HTR-8/SVneo (cell line): ENCODE measurements around the gene DLG2.
"Not testable (repeated sequence)": the region's sequence is repeated elsewhere in the genome, so short reads cannot be mapped to it uniquely, and the experiment has no call there.

Experiments
- DNase-seq: peaks from one replicate; pipeline ENCODE4 v3.0.0; 2011; ENCODE audit warnings: low spot score, mixed read lengths; ENCODE audit not compliant: insufficient read length
- FAIRE-seq: peaks from 2 replicates; lab custom pipeline; 2011; peaks lifted over from hg19 to GRCh38; lab: Jason Lieb, UNC

DLG2 gene

DNA sequence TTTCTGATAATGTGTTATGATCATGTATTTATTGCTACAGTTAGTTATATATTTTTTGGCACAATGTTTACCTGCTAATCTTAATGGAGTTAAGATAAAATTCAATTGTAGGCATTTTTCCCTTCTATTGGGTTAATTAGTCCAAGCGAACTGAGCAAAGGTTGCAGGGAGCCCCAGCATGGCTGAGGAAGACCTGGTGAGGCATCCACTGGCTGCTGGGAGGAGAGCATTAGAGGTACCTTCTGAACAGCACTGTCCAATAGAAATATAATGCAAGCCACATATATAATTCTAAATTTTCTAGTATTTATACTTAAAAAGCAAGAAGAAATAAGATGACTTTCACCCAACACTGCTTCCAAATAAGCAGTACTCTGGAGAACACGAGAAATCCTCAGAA is 19.9 kb upstream of the DLG2 start:
- DNase-seq (no peak), FAIRE-seq (no peak)

DNA sequence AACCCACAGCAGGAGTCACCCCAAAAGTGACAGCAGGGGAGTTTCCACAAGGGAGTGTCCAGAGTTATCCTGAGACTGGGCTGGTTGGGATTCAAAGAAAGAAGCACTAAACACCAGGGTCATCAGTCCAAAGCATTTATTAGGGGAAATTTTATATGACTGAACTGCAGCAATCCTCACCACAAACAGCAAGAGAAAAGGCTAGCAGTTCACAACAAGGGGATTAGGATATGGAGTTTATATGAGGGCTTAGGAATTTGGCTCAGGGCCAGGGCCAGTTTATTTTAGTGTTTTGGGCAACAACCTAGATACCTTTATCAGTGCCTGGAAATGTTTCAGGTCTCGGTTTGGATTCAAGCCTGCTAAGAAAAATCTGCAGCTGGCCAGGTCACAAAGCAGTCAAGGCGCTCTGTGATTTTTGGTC is 16.1 kb upstream of the DLG2 start:
- FAIRE-seq, result no peak

DNA sequence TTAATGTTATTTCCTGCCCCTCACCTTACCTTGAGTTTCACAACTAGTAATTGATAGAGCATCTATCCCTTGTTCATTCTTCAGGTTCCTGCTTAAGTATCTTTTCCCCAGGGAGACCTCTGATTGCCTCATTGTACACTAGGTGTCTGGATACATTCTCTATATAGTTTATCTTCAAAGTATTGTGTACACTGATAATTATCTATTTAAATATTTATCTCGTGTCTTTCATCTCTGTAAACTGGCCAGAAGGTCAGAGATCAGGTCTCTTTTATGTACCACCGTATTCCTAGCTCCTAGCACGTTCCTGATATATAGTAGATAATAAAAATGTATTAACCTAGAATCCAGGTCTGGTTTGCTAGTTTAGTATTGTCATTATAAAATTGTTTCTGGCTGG is 7.6 kb upstream of the DLG2 start:
- no peak for DNase-seq

More for the DNA sequence above, 16.1 kb upstream of the DLG2 start:
- DNase-seq, result no peak

DNA sequence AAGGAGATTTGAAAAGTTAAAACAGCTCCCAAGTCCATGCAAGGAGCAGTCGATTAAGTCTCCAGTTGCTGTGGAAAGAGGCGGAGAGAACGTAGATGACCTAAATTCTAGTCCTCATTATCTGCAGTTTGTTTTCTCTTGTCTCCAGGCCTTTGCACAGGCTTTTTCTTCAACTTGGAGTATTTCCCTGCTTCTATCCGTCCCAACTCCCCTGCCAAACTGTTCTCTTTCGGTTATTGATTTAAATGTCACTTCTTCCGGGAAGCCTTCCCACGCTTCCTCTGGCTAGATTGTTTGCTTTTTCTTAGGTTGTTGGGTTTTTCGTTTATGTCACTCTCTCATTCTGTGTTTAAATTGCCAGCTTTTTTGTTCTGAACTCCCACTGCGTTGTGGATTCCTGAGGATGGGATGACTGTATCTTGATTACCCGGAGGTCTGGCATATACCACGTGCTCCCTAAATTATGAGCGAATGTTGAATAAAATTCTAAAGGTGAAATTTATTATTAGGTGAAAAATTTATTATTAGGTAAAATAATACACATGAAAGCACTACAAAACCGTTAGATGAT is 1.7 kb upstream of the DLG2 start:
- FAIRE-seq (no peak), DNase-seq (no peak)

More for the DNA sequence above, 7.6 kb upstream of the DLG2 start:
- no peak for FAIRE-seq

DNA sequence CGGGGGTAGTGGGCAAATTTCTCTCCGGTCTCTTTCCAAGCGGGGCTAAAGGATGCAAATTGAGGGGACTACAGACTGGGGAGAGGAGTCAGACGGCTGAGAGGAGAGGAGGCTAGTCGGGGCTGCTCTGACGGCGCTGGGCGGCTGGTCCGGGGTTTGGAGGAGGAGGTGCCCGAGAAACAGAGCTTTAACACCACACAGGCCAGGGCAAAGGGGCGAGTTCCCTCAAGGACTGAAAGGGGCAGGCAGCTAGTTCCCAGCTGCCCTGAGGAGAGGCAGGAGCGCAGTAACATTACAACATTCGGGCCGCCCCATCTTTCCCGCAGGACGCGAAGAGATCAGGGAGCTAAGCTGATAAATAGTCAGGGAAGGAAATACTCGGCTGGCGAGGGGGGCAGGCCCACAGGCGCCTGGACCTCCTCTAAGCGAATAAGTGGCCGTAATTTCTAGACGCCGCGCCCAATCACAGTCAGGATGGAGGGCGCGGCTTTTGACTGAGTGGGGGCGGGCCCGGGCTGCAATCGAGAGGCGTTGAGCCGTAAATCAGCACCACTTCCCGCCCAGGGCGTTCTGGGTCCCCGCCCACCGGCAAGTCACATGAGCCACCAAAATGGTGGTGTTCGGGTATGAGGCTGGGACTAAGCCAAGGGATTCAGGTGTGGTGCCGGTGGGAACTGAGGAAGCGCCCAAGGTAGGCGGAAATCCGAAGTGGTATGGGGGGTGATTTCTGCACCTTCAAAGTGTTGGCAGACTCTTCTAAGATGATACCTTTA is 1.0 kb upstream of the DLG2 start, which contains the start of gene TMEM126B:
Gene TMEM126B, plus strand, starts transcription at position 596 of the 773 bp plus-strand sequence. Its CDS starts 15 bp downstream, at position 611.
- peak; percentile 98 for FAIRE-seq

DNA sequence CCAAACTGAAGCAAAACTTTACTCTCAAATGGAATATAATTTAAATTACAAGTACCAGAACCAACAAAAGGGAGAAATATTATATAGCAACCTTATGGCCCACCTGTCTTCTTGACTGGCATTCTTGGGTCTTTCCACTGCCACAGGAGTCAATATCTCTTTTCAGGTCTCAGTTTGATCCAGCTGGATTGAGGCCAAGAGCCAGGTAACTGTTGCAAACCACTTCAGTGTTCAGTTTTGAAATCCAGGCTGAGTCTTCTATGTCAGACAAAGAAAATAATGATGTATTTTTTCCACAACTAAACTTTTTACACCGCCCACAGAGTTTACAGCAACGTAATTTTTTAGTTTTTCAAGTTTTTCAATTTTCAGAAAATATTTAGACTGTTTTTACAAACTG is 648 bp downstream of the DLG2 start:
- no peak for DNase-seq

More for the DNA sequence above, 1.0 kb upstream of the DLG2 start, which contains the start of gene TMEM126B:
- peak; percentile 94 for DNase-seq

DNA sequence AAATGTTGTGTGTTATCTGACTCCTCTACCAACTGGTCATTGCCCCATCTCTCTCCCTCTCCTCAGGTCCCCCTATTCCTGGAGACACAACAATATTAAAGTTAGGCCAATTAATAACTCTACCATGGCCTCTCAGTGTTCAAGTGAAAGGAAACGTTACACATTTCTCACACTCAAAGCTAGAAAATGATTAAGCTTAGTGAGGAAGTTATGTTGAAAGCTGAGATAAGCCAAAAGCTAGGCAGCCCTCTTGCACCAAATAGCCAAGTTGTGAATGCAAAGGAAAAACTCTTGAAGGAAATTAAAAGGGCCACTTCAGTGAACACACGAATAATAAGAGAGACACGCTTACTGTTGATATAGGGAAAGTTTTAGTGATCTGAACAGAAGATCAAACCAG is 6.9 kb downstream of the DLG2 start:
- DNase-seq, result no peak
- FAIRE-seq, result peak; percentile 4

More for the DNA sequence above, 648 bp downstream of the DLG2 start:
- no peak for FAIRE-seq

DNA sequence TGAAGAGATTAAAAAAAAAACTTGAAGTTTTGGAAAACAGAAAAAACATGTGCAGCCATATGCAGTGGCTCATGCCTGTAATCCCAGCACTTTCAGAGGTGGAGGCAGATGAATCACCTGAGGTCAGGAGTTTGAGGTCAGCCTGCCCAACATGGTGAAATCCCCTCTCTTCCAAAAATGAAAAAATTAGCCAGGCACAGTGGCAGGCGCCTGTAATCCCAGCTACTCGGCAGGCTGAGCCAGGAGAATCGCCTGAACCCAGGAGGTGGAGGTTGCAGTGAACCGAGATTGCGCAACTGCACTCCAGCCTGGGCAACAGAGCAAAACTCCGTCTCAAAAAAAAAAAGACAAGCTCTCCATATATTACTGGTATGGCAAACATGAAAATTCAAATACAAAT is 7.6 kb downstream of the DLG2 start:
- no peak for DNase-seq
- no peak for FAIRE-seq

DNA sequence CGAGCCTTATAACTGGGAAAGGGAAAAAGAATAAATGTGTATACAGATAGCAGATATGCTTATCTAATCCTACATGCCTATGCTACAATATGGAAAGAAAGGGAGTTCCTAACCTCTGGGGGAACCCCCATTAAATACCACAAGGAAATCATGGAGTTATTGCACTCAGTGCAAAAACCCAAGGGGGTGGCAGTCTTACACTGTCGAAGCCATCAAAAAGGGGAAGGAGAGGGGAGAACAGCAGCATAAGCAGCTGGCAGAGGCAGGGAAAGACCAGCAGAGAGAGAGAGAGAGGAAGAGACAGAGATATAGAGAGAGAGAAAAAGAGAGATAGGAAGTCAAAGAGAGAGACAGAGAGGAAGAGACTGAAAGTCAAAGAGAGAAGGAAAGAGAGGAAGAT is 15.5 kb downstream of the DLG2 start:
- not testable (repeated sequence) for FAIRE-seq, DNase-seq

DNA sequence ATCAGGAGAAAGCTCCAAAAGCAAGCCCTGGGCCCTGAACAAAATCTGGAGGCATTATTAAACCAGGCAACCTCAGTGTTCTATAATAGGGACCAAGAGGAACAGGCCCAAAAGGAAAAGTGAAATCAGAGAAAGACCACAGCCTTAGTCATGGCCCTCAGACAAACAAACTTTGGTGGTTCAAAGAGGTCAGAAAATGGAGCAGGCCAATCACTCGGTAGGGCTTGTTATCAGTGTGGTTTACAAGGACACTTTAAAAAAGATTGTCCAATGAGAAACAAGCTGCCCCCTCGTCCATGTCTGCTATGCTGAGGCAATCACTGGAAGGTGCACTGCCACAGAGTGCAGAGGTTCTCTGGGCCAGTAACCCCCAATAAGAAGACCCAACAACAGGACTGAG is 17.9 kb downstream of the DLG2 start:
- not testable (repeated sequence) for FAIRE-seq, DNase-seq

DNA sequence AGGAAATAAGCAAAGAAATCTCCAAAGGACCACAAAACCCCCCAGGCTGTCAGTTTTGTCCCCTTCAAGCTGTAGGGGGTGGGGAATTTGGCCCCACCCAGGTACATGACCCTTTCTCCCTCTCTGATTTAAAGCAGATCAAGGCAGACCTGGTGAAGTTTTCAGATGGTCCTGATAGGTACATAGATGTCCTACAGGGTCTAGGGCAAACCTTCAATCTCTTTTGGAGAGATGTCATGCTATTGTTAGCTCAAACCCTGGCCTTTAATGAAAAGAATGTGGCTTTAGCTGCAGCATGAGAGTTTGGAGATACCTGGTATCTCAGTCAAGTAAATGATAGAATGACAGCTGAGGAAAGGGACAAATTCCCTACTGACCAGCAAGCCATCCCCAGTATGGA is 18.5 kb downstream of the DLG2 start:
- FAIRE-seq, DNase-seq: not testable (repeated sequence)

DNA sequence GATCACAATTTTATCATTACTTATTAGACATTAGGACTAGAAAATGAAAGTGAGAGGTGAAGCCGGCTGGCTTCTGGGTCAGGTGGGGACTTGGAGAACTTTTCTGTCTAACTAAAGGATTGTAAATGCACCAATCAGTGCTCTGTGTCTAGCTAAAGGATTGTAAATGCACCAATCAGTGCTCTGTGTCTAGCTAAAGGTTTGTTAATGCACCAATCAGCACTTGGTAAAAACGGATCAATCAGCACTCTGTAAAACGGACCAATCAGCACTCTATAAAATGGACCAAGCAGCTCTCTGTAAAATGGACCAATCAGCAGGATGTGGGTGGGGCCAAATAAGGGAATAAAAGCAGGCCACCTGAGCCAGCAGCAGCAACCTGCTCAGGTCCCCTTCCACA is 20.9 kb downstream of the DLG2 start:
- not testable (repeated sequence) for FAIRE-seq, DNase-seq

DNA sequence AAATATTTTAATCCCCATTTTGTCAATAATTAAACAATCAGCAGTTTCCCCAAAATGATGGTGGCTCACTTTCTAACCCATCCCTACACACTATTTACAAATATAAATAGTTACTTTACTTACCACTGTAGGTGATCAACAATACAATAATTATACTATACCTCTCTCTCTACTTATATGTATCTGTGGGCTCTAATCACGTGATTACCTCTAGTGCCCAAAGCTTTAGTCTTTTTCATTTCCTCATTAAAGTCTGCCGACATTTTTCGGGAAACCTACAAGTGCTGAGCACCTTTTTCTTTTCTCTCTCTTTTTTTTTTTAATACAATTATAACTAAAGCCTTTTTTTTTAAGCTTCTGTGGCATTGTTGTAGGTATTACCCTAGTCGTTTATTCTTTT is 23.9 kb downstream of the DLG2 start:
- DNase-seq (no peak), FAIRE-seq (no peak)

DNA sequence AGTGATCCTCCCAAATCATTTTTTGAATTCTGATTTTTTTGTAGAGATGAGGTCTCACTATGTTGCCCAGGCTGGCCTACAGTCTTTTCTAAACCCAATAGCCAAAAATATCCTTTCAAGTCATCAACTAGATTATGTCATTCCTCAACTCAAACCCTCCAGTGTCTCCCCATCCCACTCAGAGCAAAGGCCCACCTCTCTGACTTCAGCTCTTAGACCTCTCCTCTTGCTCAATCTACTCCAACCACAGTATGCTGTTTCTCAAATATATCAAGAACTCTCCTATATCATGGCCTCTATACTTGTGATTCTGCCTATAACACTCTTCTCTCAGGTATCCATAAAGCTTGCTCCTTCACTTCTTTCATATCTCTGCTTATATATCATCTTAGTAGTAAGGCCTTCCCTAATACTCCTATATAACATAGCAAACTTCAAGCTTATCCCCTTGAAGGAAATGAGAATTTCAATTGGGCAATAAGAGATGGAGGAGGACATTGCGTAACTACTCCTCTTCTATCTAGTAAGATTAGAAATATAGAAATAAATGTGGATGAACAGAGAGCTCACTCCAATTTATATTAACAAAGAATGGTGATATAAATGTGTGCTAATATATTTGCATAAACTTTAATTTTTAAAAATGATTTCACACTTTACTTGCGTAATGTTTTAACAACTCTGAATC is 24.5 kb downstream of the DLG2 start:
- DNase-seq (no peak), FAIRE-seq (no peak)

DNA sequence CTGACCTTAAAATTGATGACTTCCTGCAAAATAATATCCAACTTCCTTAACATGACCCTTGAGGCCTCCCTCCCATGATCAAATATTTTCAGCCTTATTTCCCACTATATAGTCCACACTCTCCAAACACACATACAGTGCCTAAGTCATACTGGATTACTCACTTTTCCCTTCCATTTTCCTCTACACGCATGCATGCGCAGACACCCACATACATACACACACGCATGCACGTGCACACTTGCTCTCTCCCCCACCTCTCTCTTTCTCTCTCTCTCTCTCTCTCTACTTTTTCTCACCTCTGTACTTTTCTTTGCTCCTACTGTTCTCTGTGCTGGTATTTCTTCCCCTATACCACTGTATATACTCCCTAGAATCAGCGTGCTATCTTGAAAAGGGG is 28.1 kb downstream of the DLG2 start:
- DNase-seq (no peak), FAIRE-seq (peak; percentile 80)

DNA sequence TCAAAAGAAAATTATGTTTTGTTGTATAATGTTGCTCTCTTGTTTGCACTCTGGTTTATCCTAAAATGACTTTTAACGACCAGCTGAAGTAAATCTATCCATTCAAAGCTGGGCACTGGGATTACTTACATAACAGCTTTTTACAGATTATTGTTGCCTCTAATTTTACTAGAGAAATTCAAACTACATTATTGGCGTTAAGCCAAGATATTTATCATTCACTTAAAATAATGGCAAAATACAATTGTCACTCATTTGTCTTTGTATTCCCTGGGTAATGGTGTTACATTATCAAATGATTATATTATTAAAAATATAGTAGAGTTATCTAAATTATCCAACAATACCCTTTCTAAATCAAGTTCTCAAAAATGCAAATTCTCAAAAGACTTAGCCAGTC is 30.3 kb downstream of the DLG2 start:
- no peak for FAIRE-seq
- DNase-seq, result no peak

DNA sequence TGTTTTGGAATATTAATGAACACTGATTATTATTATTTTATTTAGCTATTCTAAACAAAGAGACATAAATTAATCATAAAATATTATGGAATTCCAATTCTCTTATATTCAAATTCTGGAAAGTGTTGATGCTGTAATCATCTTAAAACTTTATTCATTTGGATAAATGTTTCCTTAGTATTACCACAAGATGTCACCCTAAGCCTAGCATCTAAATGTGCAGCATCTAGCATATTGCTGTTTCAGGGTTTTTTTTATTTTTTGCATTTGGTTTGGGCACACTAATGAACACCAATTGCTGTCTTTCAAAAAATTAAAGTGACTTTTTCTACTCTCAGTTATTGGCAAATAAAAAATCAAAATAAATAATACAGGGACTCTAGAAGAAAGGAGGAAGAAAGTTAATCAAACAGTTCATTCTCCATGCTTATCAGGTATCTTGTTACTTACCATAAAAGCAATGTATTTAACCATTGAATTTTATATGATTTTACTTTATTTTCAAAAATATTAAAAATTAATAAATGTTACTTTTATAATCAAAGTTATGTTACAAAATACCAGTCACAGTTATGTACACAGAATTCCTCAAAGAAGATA is 31.8 kb downstream of the DLG2 start:
- peak; percentile 62 for DNase-seq
- FAIRE-seq, result no peak

DNA sequence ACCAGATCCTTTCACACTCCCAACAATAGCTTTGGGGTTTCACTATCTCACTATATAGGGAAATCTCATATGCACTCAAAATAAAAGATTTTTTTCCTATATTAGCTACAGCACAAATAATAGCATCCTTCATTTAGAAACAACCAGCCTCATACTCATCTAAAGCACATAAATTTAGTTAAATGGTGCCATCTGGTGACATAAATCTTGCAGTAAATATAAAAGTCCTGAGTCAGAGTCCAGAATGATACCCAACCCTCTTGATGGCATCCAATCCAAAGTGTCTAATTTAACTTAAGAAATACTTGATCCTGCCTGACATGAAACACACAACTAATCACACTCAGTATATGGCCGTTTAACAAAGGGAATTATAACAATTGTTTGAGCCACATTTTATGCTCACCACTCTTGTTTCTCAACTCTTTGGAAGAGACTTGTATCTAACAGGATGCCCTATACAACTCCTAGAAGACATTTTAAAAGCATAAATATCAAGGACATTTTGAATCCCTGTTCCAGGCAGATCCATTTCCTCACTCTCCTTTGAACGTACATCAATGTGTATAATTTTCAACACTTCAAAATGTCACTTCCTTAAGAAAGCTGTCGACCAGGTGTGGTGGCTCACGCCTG is 36.2 kb downstream of the DLG2 start:
- FAIRE-seq (peak; percentile 4), DNase-seq (peak; percentile 49)

DNA sequence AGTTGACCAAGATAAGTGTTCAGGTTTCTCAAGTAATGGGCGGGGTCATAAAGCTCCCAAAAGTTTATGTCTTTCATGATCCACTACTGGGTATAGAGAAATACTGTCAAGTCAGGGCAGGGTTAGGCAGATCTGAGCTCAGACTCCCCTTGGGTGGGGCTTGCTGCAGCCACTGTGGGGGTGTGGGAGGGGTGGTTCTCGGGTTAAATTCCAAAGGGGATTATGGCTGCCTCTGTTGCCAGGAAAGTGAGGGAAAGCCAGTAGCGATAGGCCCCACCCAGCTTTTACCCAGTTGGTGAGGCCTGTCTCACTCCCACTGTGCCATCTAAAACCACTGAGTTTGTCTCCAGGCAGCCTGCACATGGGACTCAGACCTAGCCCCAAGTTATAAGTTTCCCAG is 37.8 kb downstream of the DLG2 start:
- FAIRE-seq, result no peak

DNA sequence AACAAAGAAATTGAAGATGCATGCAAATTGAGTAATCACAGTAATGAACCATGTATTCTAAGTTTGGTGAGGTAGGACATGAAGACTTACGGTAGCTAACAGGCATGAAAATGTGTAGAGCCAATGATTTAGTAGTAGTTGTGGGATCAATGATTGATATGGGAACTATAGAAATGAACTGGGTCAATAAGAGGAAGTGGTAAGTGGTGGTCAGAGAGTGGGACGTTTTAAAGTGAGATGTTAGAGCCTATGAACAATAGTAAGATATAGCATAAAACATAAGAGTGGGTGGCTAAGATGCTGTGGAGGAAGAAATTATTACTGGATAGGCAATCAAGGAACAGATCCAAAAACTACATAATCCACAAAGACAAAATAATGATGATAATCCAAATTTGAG is 45.0 kb downstream of the DLG2 start:
- no peak for FAIRE-seq

More for the DNA sequence above, 37.8 kb downstream of the DLG2 start:
- no peak for DNase-seq

More for the DNA sequence above, 45.0 kb downstream of the DLG2 start:
- no peak for DNase-seq
